ENCODE results near the gene NFE2L2.

Gene NFE2L2

GRCh38 chr2:177264693-177265587 lies at the start of gene NFE2L2:
Gene NFE2L2, minus strand, starts transcription at chr2:177264727. Its CDS starts 151 bp downstream, at chr2:177264576.
- in situ Hi-C loops (cut with MboI; ENCODE audit: low sequenced_read_pairs), result no loop called here

DNA sequence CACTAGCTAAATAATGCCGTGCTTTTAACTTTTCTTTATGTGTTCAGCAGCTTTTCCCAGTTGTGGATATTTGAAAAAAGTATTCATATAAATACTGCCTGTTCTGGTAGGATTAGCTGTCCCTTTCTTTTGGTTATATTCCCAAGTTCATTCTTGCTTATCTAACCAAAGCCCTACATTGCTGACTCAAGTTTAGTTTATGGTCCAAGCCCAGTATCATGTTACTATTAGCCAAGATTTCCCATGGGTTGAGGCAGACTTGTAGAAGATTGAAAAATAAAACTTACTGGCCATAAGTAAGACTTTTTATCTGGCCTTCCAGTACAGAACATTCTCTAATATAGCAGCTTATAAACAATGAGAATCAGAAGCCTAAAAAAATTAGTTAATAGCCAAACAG lies 49.7 kb upstream of the NFE2L2 start:
- in situ Hi-C loops (cut with MboI; ENCODE audit: low sequenced_read_pairs), result loop anchor here (25.0 kb wide), 1 partner anchor 1202 kb away; the partner anchor contains the start of genes HOXD10, HOXD11 and HOXD9

GRCh38 chr2:177313162-177313781 lies 48.7 kb upstream of the NFE2L2 start:
- in situ Hi-C loops (cut with MboI; ENCODE audit: low sequenced_read_pairs), result loop anchor here (25.0 kb wide), 1 partner anchor 1201 kb away; the partner anchor contains the start of genes HOXD10, HOXD11 and HOXD9

GRCh38 chr2:177312562-177312961 lies 48.0 kb upstream of the NFE2L2 start:
- in situ Hi-C loops (cut with MboI; ENCODE audit: low sequenced_read_pairs), result loop anchor here (25.0 kb wide), 1 partner anchor 1200 kb away; the partner anchor contains the start of genes HOXD10, HOXD11 and HOXD9

GRCh38 chr2:177309672-177310309 lies 45.3 kb upstream of the NFE2L2 start:
- in situ Hi-C loops (cut with MboI; ENCODE audit: low sequenced_read_pairs), result loop anchor here (25.0 kb wide), 1 partner anchor 1197 kb away; the partner anchor contains the start of genes HOXD10, HOXD11 and HOXD9

DNA sequence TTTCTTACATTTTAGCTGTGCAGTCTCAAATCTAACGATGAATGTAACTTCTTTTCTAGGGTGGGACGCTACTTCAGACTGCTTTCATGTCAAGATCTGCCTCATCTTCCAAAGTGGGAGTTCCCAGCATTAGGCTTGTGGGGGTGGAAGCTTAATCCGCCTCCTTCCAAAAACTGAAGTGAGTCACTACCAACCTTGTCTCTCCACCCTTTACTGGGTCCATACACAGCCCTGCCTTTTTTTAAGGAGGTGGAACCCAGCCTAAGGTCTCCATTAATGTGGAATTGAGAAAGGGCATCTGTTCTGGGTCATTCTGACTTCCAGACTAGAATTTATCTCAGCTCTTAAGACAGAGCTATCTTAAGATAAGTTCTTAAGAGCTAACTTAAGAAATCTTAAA lies 42.0 kb upstream of the NFE2L2 start:
- in situ Hi-C loops (cut with MboI; ENCODE audit: low sequenced_read_pairs), result loop anchor here (25.0 kb wide), 1 partner anchor 1194 kb away; the partner anchor contains the start of genes HOXD10, HOXD11 and HOXD9

DNA sequence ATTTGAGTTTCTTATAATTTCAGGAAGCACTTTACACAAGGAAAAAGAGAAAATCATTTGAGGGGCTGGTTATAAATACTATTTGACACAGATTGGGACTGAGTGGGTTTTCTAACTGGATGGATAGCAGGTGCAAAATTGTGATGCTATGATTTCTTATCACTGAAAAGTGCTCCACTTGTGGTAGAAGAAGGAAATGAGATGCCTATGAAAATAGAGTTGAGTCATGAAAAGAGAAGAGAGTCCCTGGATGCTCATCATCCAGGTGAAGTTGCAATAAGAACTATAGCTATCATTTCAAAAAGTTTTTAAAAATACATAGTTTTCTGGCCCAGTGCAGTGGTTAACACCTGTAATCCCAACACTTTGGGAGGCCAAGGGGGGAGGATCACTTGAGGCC lies 39.4 kb upstream of the NFE2L2 start:
- in situ Hi-C loops (cut with MboI; ENCODE audit: low sequenced_read_pairs), result loop anchor here (25.0 kb wide), 1 partner anchor 1192 kb away; the partner anchor contains the start of genes HOXD10, HOXD11 and HOXD9

DNA sequence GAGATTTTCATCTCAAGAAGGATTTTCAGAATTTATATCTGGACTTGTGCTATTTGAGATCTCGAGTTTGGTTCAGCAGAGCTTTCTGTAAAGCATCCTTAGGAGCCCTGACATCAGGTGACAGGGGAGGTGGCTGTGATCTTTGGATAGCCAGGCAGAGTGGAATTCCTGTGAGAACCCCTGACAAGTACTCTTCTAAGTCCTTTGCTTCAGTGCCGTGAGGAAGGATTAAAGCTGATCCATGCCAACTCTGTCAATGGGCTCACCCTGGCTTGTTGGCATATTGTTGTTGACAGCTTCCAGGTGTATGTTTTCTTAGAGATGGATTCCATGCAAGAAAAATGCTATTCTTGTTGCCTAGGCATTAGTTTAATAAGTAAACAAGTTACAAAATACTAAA lies 38.0 kb upstream of the NFE2L2 start:
- in situ Hi-C loops (cut with MboI; ENCODE audit: low sequenced_read_pairs), result loop anchor here (25.0 kb wide), 1 partner anchor 1190 kb away; the partner anchor contains the start of genes HOXD10, HOXD11 and HOXD9

DNA sequence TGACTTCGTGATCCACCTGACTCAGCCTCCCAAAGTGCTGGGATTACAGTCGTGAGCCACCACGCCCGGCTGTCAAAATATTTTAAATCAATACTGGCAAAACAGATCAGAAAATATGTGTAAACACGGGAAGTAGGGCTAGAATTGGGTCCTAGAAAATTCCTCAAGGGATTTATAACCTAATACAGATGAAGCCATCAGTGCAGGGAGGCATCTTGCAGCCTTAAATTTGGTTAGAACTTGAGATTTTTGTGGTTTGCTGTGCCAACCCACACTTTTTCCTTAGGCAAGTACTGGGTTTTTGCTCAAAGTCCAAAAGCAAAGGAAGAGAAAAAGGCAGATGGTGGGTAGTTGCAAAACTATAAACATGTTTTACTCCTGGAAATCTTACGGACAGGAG lies 33.7 kb upstream of the NFE2L2 start:
- in situ Hi-C loops (cut with MboI; ENCODE audit: low sequenced_read_pairs), result no loop called here

- in situ Hi-C loops (cut with MboI; ENCODE audit: low sequenced_read_pairs), result no loop called here
These were observed 31.5 kb upstream of the NFE2L2 start for GRCh38 chr2:177296040-177296439.

GRCh38 chr2:177295484-177295883 lies 31.0 kb upstream of the NFE2L2 start:
- in situ Hi-C loops (cut with MboI; ENCODE audit: low sequenced_read_pairs), result no loop called here

DNA sequence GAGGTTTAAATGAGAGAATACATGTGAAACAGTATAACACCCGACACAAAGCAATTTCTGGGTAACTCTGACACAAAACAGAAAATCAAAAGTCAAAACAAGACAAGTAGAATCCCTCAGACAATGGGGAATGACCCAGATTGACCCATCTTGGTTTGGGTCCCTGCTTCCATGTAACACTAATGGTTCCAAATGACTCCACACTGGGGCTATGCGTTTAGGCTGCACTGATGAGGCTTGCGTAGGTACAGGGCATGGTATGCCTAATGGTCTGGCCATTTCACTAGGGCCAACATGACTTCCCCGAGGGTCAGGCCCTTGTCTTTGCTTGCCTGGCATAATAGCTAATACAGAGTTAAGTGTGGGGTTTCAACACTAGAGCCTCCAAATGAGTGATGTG lies 27.2 kb upstream of the NFE2L2 start:
- in situ Hi-C loops (cut with MboI; ENCODE audit: low sequenced_read_pairs), result no loop called here

GRCh38 chr2:177289824-177290628 lies 25.5 kb upstream of the NFE2L2 start:
- in situ Hi-C loops (cut with MboI; ENCODE audit: low sequenced_read_pairs), result no loop called here

DNA sequence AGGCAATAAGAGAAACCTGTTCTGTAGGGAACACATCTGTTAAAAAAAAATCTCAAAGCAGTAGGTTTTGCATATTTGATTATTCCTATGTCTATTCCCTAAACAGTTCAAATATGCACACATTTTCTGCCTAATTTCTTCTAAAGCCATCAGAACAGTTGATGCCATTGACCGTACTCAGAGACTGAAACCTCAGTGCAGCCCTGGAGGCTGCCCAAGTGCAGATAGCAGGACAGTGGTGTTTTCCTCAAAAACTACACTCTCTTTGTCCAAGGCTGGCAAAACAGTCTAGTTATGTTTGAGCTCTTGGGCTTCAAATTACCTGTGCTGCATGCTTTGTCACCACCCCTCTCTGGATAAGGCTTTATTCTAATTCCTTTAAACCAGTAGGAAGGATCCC lies 23.3 kb upstream of the NFE2L2 start:
- in situ Hi-C loops (cut with MboI; ENCODE audit: low sequenced_read_pairs), result no loop called here

GRCh38 chr2:177285892-177286715 lies 21.6 kb upstream of the NFE2L2 start:
- in situ Hi-C loops (cut with MboI; ENCODE audit: low sequenced_read_pairs), result no loop called here

DNA sequence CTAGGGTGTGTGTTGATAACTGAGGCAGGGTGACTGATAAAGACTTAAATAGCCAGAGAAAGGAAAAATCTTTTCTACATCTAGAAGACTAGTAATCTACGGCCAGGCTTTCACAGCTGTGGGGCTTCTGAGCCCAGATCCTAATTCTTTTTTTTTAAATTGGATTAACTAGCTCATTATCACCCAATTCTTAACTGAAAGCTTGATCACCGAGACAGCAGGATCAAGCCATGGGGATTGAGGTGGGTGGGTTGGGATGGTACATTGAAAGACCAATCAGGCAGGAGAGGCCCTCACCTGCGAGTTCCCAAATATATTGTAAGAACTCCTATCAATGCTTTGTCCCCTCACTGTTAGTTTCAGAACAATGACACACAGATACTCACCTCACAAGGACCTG lies 20.0 kb upstream of the NFE2L2 start:
- in situ Hi-C loops (cut with MboI; ENCODE audit: low sequenced_read_pairs), result no loop called here

DNA sequence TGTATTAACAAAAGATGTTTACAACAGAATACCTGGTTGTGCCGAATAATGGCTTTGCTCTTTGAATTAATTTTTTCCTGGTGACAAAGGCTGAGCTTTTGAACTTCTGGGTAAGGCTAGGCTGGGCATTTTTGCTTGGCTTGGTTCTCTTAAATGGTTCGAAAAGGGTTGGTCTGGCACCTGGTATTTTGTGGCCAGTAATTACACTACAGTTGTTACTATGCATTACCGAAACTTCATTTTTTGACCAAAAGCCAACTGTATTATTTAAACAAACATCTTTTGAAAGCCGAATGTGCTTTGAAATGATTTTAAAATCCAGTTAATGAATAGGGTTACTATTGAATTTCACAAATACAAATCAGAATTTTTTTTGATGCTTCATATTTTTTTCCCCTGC lies 19.4 kb upstream of the NFE2L2 start:
- in situ Hi-C loops (cut with MboI; ENCODE audit: low sequenced_read_pairs), result no loop called here

GRCh38 chr2:177282787-177283572 lies 18.5 kb upstream of the NFE2L2 start:
- in situ Hi-C loops (cut with MboI; ENCODE audit: low sequenced_read_pairs), result no loop called here
